OCI-LY1 (cell line): ENCODE data around the gene MZT1.

Source experiments
- H2AFZ ChIP-seq: fragments of 200-600 bp; sonication (generic), shearing (Covaris generic); 2 replicates; pipeline ENCODE4 v1.6.0; 2014; ENCODE audit warnings: antibody characterized with exemption, mild to moderate bottlenecking, low read length
- H3F3A ChIP-seq: fragments of 200-600 bp; sonication (generic), shearing (Covaris generic); 2 replicates; pipeline ENCODE4 v1.6.0; 2014; ENCODE audit warnings: mild to moderate bottlenecking, antibody characterized with exemption, low read length, moderate library complexity; ENCODE audit not compliant: insufficient read depth
- H3K27ac ChIP-seq: fragments of 200-600 bp; sonication (generic); 2 replicates; pipeline ENCODE4 v1.5.1; 2014; ENCODE audit warnings: low read length, mixed run types, mild to moderate bottlenecking, low read depth; ENCODE audit not compliant: poor library complexity, severe bottlenecking
- H3K27me3 ChIP-seq: fragments of 200-600 bp; sonication (generic); 2 replicates; pipeline ENCODE4 v1.6.0; 2014; ENCODE audit warnings: antibody characterized with exemption, mild to moderate bottlenecking, low read length, moderate library complexity; ENCODE audit not compliant: insufficient read depth
- H3K36me3 ChIP-seq: fragments of 200-600 bp; sonication (generic); 2 replicates; pipeline ENCODE4 v1.6.1; 2014; ENCODE audit warnings: mild to moderate bottlenecking, antibody characterized with exemption, low read length, moderate library complexity, mixed read lengths; ENCODE audit not compliant: insufficient read depth
- H3K4me1 ChIP-seq: fragments of 200-600 bp; sonication (generic); 2 replicates; pipeline ENCODE4 v1.5.1; 2014; ENCODE audit warnings: mild to moderate bottlenecking, low read length, moderate library complexity; ENCODE audit not compliant: insufficient read depth, severe bottlenecking
- H3K4me2 ChIP-seq: fragments of 200-600 bp; sonication (generic), shearing (Covaris generic); 2 replicates; pipeline ENCODE4 v1.6.1; 2014; ENCODE audit warnings: low read length
- H3K4me3 ChIP-seq: fragments of 200-600 bp; sonication (generic); 2 replicates; pipeline ENCODE4 v1.5.1; 2014; ENCODE audit warnings: low read length, low read depth, mild to moderate bottlenecking, mixed read lengths; ENCODE audit not compliant: poor library complexity, severe bottlenecking
- H3K79me2 ChIP-seq: fragments of 200-600 bp; shearing (Covaris generic); 2 replicates; pipeline ENCODE4 v1.6.1; 2016; ENCODE audit warnings: mixed run types, low read length, mixed read lengths; ENCODE audit not compliant: insufficient read depth
- H3K9ac ChIP-seq: fragments of 200-600 bp; sonication (generic), shearing (Covaris generic); 2 replicates; pipeline ENCODE4 v1.6.1; 2014; ENCODE audit warnings: mild to moderate bottlenecking, low read length, mixed read lengths
- H3K9me2 ChIP-seq: fragments of 200-600 bp; sonication (generic), shearing (Covaris generic); 2 replicates; pipeline ENCODE4 v1.6.1; 2014; ENCODE audit warnings: low read depth, mild to moderate bottlenecking, low read length, mixed read lengths
- H3K9me3 ChIP-seq: fragments of 200-600 bp; shearing (Covaris generic); 2 replicates; pipeline ENCODE4 v1.6.1; 2014; ENCODE audit warnings: low read length, mixed read lengths
- H4K20me1 ChIP-seq: fragments of 200-600 bp; sonication (generic), shearing (Covaris generic); 2 replicates; pipeline ENCODE4 v1.6.0; 2016; ENCODE audit warnings: mild to moderate bottlenecking, low read length; ENCODE audit not compliant: insufficient read depth
- EZH2 ChIP-seq: fragments of 200-600 bp; sonication (generic), shearing (Covaris generic); IDR thresholded peaks from 2 replicates; pipeline ENCODE4 v1.8.0; 2017; ENCODE audit warnings: borderline replicate concordance, mixed run types, mild to moderate bottlenecking, antibody characterized with exemption, low read length, moderate library complexity, mixed read lengths
- TF ChIP-seq, protein P1 (sequence below): fragments of 200-600 bp; sonication (generic), shearing (Covaris generic); IDR thresholded peaks from 2 replicates; pipeline ENCODE4 v1.5.1; 2017; ENCODE audit warnings: mild to moderate bottlenecking, antibody characterized with exemption, low read length, moderate library complexity, mixed read lengths

The MZT1 gene

DNA sequence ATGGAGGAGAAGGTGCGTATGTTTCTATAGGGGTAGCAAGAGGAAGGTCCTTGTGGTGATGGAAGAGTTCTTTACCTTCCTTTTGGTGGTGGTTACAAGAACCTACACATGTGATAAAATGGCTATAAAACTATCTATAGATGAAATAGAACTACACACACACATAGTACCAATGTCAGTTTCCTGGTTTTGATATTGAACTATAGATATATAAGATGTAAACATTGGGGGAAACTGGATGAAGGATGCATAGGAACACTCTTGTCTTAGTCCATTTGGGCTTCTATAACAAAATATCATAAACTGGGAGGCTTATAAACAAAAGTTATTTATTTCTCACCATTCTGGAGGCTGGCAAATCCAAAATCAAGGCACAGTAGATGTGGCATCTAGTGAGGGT lies 47.1 kb downstream of the MZT1 start:
- no peaks in the 10 kb centered on the region for H3K79me2 ChIP-seq
- no peaks in the 10 kb centered on the region for H4K20me1 ChIP-seq
- no peaks in the 10 kb centered on the region for H3K9me2 ChIP-seq
- H3K27ac ChIP-seq: no peak overlapping the region
- H3K27me3 ChIP-seq: no peaks in the 10 kb centered on the region
- no peaks in the 10 kb centered on the region for H3K4me1 ChIP-seq
- no peaks in the 10 kb centered on the region for H3K36me3 ChIP-seq
- no peak overlapping the region for H2AFZ ChIP-seq
- no peak overlapping the region for H3K4me2 ChIP-seq
- no peak overlapping the region for H3K4me3 ChIP-seq
- TF ChIP-seq, protein P1, sequence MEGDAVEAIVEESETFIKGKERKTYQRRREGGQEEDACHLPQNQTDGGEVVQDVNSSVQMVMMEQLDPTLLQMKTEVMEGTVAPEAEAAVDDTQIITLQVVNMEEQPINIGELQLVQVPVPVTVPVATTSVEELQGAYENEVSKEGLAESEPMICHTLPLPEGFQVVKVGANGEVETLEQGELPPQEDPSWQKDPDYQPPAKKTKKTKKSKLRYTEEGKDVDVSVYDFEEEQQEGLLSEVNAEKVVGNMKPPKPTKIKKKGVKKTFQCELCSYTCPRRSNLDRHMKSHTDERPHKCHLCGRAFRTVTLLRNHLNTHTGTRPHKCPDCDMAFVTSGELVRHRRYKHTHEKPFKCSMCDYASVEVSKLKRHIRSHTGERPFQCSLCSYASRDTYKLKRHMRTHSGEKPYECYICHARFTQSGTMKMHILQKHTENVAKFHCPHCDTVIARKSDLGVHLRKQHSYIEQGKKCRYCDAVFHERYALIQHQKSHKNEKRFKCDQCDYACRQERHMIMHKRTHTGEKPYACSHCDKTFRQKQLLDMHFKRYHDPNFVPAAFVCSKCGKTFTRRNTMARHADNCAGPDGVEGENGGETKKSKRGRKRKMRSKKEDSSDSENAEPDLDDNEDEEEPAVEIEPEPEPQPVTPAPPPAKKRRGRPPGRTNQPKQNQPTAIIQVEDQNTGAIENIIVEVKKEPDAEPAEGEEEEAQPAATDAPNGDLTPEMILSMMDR: no peak
- TF ChIP-seq EZH2: no peak
- no peak overlapping the region for H3K9ac ChIP-seq
- H3F3A ChIP-seq: no peaks in the 10 kb centered on the region
- no peaks in the 10 kb centered on the region for H3K9me3 ChIP-seq

DNA sequence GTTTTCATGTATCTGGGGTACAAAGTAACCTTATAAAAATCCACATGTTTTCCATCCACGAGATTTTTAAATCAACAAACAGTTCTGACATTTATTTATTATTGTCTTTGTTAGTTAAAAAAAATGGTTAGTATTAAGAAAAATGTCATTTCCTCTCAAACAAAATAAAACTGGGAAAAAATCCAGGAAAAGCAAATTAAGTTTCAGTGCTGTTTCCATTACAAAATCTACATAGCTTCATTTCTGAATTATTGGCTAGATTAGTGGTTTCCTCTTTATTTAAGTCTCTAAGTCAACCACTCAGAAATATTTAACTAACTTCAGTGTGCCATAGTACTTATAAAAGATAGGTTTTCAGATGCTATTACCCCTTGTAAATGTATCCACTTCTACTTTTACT lies 49.1 kb downstream of the MZT1 start:
- no peak overlapping the region for H3K27ac ChIP-seq
- H3K79me2 ChIP-seq: no peaks in the 10 kb centered on the region
- no peak overlapping the region for H3K4me3 ChIP-seq
- no peaks in the 10 kb centered on the region for H3K4me1 ChIP-seq
- H3K9ac ChIP-seq: no peak overlapping the region
- TF ChIP-seq EZH2: no peak
- TF ChIP-seq, protein P1: no peak
- H3K4me2 ChIP-seq: no peak overlapping the region
- no peaks in the 10 kb centered on the region for H3K9me3 ChIP-seq
- H3K36me3 ChIP-seq: no peaks in the 10 kb centered on the region
- H3F3A ChIP-seq: no peaks in the 10 kb centered on the region
- H2AFZ ChIP-seq: no peak overlapping the region
- no peaks in the 10 kb centered on the region for H3K9me2 ChIP-seq
- H4K20me1 ChIP-seq: no peaks in the 10 kb centered on the region
- H3K27me3 ChIP-seq: no peaks in the 10 kb centered on the region

DNA sequence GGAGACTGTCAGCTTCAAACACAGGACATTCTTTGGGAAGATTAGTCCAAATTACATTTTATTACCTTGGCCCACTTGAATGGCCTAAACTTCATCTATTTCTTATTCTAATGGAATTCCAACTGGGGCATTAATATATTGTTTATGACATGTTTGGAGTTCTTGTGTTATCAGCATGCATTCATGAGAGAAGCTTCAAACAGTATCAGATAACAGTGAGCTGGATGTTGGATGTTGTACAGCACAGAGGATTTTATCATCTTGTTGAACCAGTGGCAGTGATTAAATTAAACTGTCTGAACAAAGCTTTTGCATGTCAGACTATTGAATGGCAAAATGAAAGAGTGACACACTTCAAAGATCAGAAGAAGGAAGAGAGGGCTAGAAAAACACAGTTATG lies 50.0 kb downstream of the MZT1 start:
- no peaks in the 10 kb centered on the region for H3K9me3 ChIP-seq
- H3K4me1 ChIP-seq: no peaks in the 10 kb centered on the region
- no peaks in the 10 kb centered on the region for H3K36me3 ChIP-seq
- H3K9ac ChIP-seq: no peak overlapping the region
- H3K27me3 ChIP-seq: no peaks in the 10 kb centered on the region
- no peak overlapping the region for H3K27ac ChIP-seq
- H3F3A ChIP-seq: no peaks in the 10 kb centered on the region
- H3K4me3 ChIP-seq: no peak overlapping the region
- H3K79me2 ChIP-seq: no peaks in the 10 kb centered on the region
- TF ChIP-seq, protein P1: no peak
- no peak for TF ChIP-seq EZH2
- no peaks in the 10 kb centered on the region for H4K20me1 ChIP-seq
- H3K9me2 ChIP-seq: no peaks in the 10 kb centered on the region
- H2AFZ ChIP-seq: no peak overlapping the region
- H3K4me2 ChIP-seq: no peak overlapping the region
